ENCODE results near the gene TRERF1. TPM values are rescaled to one million over a fixed set of nuclear protein-coding genes. Genes with fewer than 3 reads are reported as not detected.

TRERF1 gene
- total RNA-seq, 1 experiment from 2014 or later, result 22.3 TPM

DNA sequence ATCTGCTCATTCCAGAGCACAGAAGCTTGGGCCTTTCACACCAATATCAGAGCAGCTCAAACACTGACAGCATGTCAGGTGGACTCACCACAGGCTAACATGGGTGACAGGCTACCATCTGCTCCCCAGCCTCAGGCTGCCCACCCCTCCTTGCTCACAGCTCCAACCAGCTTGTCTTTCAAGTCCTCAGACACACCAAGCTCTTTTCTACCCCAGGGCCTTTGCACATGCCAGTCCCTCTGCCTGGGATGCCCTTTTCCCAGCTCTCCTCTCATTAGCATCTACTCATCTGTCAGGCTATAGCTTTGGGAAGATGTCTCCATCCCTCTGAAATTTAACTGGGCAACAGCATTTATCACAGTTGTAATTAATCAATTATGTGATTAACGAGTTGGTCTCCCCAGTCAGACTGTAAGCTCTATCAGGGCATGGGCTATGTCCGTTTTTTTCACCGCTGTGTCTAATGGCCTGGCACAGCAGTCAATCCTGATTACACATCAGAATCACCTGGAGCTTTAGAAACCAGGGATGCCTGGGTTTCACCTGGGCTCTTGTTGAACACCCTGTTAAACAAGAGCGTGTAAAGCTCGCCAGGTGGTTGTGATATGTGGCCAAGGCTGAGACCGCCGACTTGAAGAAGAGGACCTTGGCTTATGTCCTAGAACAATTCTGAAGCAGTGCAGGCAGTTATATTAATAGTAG lies 145.1 kb downstream of the TRERF1 start (continued):
- TF ChIP-seq ZSCAN18 (CRISPR knock-in tag; IDR thresholded peaks at IDR 0.05), result no peak
- no peak for TF ChIP-seq GABPB1 (CRISPR knock-in tag; IDR thresholded peaks at IDR 0.05)
- no peak for TF ChIP-seq SMAD3 (CRISPR knock-in tag; IDR thresholded peaks at IDR 0.05; ENCODE audit: borderline replicate concordance)
- no peak for TF ChIP-seq ZNF317 (CRISPR knock-in tag; IDR thresholded peaks at IDR 0.05; ENCODE audit: borderline replicate concordance, low read depth)
- TF ChIP-seq ATF1 (CRISPR knock-in tag; IDR thresholded peaks at IDR 0.05), result no peak

- CTCF ChIA-PET, result interaction anchor here (0.7 to 1.6 kb wide), 3 partner anchors 11 to 243 kb away, joined by 3 to 11 read pairs (median 5); no protein-coding TSS in a partner anchor
- Mint-ChIP-seq H3K27me3 (ENCODE audit: low read depth) (no peaks in the 10 kb centered on the region; the same call in 1 of the 2 replicates), H3K36me3 (peaks cover 7% of the 10 kb centered on the region; the same call in 1 of the 2 replicates), H3K27ac (peak overlapping the region; percentile 19; the same call in 1 of the 2 replicates), H3K4me3 (no peak overlapping the region), H3K4me1 (peaks cover 40% of the 10 kb centered on the region), H3K9me3 (peaks cover 3% of the 10 kb centered on the region; the same call in 1 of the 2 replicates)
- ATAC-seq (peak; percentile 53), DNase-seq (ENCODE audit: low spot score) (no peak)
- POLR2A ChIA-PET, result interaction anchor here (0.6 to 0.9 kb wide), 2 partner anchors 106 to 140 kb away, joined by 3 read pairs; no protein-coding TSS in a partner anchor
- TF ChIP-seq ZNF416 (CRISPR knock-in tag; IDR thresholded peaks at IDR 0.05) (no peak), TCF7 (CRISPR knock-in tag; IDR thresholded peaks at IDR 0.05; ENCODE audit: low read depth) (no peak), KAT7 (CRISPR knock-in tag; IDR thresholded peaks at IDR 0.05; ENCODE audit: borderline replicate concordance) (no peak), EMX1 (CRISPR knock-in tag; IDR thresholded peaks at IDR 0.05) (no peak), PRDM15 (CRISPR knock-in tag; IDR thresholded peaks at IDR 0.05) (no peak), GABPB1 (CRISPR knock-in tag; IDR thresholded peaks at IDR 0.05) (no peak), GRHL2 (CRISPR knock-in tag; IDR thresholded peaks at IDR 0.05; ENCODE audit: insufficient replicate concordance, severe bottlenecking) (no peak), ZSCAN18 (CRISPR knock-in tag; IDR thresholded peaks at IDR 0.05) (no peak), NR3C1 (CRISPR knock-in tag; conservative IDR thresholded peaks at IDR 0.05; ENCODE audit: low read depth) (no peak), ZNF219 (CRISPR knock-in tag; IDR thresholded peaks at IDR 0.05; ENCODE audit: borderline replicate concordance) (no peak), TEAD1 (CRISPR knock-in tag; IDR thresholded peaks at IDR 0.05) (no peak), MXD4 (CRISPR knock-in tag; IDR thresholded peaks at IDR 0.05; ENCODE audit: borderline replicate concordance) (no peak), ATF1 (CRISPR knock-in tag; IDR thresholded peaks at IDR 0.05) (no peak)
- TF ChIP-seq, protein P1, sequence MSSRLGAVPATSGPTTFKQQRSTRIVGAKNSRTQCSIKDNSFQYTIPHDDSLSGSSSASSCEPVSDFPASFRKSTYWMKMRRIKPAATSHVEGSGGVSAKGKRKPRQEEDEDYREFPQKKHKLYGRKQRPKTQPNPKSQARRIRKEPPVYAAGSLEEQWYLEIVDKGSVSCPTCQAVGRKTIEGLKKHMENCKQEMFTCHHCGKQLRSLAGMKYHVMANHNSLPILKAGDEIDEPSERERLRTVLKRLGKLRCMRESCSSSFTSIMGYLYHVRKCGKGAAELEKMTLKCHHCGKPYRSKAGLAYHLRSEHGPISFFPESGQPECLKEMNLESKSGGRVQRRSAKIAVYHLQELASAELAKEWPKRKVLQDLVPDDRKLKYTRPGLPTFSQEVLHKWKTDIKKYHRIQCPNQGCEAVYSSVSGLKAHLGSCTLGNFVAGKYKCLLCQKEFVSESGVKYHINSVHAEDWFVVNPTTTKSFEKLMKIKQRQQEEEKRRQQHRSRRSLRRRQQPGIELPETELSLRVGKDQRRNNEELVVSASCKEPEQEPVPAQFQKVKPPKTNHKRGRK (CRISPR knock-in tag; IDR thresholded peaks at IDR 0.05; ENCODE audit: borderline replicate concordance), result no peak
- TF ChIP-seq, protein P2, sequence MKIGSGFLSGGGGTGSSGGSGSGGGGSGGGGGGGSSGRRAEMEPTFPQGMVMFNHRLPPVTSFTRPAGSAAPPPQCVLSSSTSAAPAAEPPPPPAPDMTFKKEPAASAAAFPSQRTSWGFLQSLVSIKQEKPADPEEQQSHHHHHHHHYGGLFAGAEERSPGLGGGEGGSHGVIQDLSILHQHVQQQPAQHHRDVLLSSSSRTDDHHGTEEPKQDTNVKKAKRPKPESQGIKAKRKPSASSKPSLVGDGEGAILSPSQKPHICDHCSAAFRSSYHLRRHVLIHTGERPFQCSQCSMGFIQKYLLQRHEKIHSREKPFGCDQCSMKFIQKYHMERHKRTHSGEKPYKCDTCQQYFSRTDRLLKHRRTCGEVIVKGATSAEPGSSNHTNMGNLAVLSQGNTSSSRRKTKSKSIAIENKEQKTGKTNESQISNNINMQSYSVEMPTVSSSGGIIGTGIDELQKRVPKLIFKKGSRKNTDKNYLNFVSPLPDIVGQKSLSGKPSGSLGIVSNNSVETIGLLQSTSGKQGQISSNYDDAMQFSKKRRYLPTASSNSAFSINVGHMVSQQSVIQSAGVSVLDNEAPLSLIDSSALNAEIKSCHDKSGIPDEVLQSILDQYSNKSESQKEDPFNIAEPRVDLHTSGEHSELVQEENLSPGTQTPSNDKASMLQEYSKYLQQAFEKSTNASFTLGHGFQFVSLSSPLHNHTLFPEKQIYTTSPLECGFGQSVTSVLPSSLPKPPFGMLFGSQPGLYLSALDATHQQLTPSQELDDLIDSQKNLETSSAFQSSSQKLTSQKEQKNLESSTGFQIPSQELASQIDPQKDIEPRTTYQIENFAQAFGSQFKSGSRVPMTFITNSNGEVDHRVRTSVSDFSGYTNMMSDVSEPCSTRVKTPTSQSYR (CRISPR knock-in tag; IDR thresholded peaks at IDR 0.05), result no peak
- TF ChIP-seq, protein P3, sequence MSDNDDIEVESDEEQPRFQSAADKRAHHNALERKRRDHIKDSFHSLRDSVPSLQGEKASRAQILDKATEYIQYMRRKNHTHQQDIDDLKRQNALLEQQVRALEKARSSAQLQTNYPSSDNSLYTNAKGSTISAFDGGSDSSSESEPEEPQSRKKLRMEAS (CRISPR knock-in tag; IDR thresholded peaks at IDR 0.05), result no peak
- TF ChIP-seq, protein P4, sequence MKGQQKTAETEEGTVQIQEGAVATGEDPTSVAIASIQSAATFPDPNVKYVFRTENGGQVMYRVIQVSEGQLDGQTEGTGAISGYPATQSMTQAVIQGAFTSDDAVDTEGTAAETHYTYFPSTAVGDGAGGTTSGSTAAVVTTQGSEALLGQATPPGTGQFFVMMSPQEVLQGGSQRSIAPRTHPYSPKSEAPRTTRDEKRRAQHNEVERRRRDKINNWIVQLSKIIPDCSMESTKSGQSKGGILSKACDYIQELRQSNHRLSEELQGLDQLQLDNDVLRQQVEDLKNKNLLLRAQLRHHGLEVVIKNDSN (CRISPR knock-in tag; IDR thresholded peaks at IDR 0.05), result no peak
- TF ChIP-seq, protein P5, sequence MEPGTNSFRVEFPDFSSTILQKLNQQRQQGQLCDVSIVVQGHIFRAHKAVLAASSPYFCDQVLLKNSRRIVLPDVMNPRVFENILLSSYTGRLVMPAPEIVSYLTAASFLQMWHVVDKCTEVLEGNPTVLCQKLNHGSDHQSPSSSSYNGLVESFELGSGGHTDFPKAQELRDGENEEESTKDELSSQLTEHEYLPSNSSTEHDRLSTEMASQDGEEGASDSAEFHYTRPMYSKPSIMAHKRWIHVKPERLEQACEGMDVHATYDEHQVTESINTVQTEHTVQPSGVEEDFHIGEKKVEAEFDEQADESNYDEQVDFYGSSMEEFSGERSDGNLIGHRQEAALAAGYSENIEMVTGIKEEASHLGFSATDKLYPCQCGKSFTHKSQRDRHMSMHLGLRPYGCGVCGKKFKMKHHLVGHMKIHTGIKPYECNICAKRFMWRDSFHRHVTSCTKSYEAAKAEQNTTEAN (CRISPR knock-in tag; IDR thresholded peaks at IDR 0.05), result no peak
These were observed 147.5 kb downstream of the TRERF1 start for GRCh38 chr6:42304053-42304712.

Data from WTC11 (cell line).